HG02588 (cell line): Measurements from ENCODE around the gene USB1.

Experiments
- ATAC-seq: cut with Tn5 transposase; IDR thresholded peaks from one replicate; pipeline ENCODE4 v1.9.1; 2021; ENCODE audit warnings: mild to moderate bottlenecking, moderate library complexity; ENCODE audit not compliant: unreplicated experiment

The USB1 gene

GRCh38 chr16:58030136-58030840, 29.1 kb downstream of the USB1 start:
- no peak for ATAC-seq

- no peak for ATAC-seq
Measured at GRCh38 chr16:58031016-58031800, 30.0 kb downstream of the USB1 start.

- ATAC-seq: no peak
Measured at GRCh38 chr16:58032710-58033293, 31.6 kb downstream of the USB1 start.

- ATAC-seq: no peak
Measured at GRCh38 chr16:58034128-58034685, 33.0 kb downstream of the USB1 start.

- ATAC-seq: no peak
Measured at GRCh38 chr16:58034774-58035173, 33.6 kb downstream of the USB1 start.

GRCh38 chr16:58035356-58036170, 34.4 kb downstream of the USB1 start:
- no peak for ATAC-seq

- ATAC-seq: no peak
Measured at GRCh38 chr16:58036943-58037342, 35.7 kb downstream of the USB1 start.

- no peak for ATAC-seq
Measured at GRCh38 chr16:58037365-58038057, 36.3 kb downstream of the USB1 start.

- no peak for ATAC-seq
Measured at GRCh38 chr16:58038219-58038641, 37.0 kb downstream of the USB1 start.

- no peak for ATAC-seq
Measured at GRCh38 chr16:58039829-58040495, 38.8 kb downstream of the USB1 start.

- ATAC-seq: no peak
Measured at GRCh38 chr16:58040496-58040846, 39.3 kb downstream of the USB1 start.

- ATAC-seq: no peak
Measured at GRCh38 chr16:58040945-58041627, 39.9 kb downstream of the USB1 start.

- no peak for ATAC-seq
Measured at GRCh38 chr16:58041628-58041955, 40.4 kb downstream of the USB1 start.

- ATAC-seq: no peak
Measured at GRCh38 chr16:58042001-58042885, 41.0 kb downstream of the USB1 start.

- ATAC-seq: no peak
Measured at GRCh38 chr16:58042886-58043515, 41.8 kb downstream of the USB1 start.

- no peak for ATAC-seq
Measured at GRCh38 chr16:58043571-58044155, 42.5 kb downstream of the USB1 start.

GRCh38 chr16:58044266-58045019, 43.2 kb downstream of the USB1 start:
- ATAC-seq: no peak
